ENCODE data around the gene HSPH1.

Gene HSPH1

GRCh38 chr13:31116224-31116623 lies 45.5 kb downstream of the HSPH1 start:
- H3K4me3 ChIP-seq (ENCODE audit: low read depth, low read length): no peak overlapping the region
- no peak for TF ChIP-seq CTCF (IDR thresholded peaks at IDR 0.05; ENCODE audit: low read depth, low read length, missing control alignments)
- no peak for DNase-seq (ENCODE audit: low read depth)
- in situ Hi-C loops (cut with HindIII; ENCODE audit: low sequenced_read_pairs): no loop called here

- no peak for DNase-seq (ENCODE audit: low read depth)
- H3K4me3 ChIP-seq (ENCODE audit: low read depth, low read length): no peak overlapping the region
- in situ Hi-C loops (cut with HindIII; ENCODE audit: low sequenced_read_pairs): no loop called here
- no peak for TF ChIP-seq CTCF (IDR thresholded peaks at IDR 0.05; ENCODE audit: low read depth, low read length, missing control alignments)
These were observed 46.1 kb downstream of the HSPH1 start for GRCh38 chr13:31115616-31116015.

GRCh38 chr13:31114641-31115040 lies 47.1 kb downstream of the HSPH1 start:
- no peak for DNase-seq (ENCODE audit: low read depth)
- in situ Hi-C loops (cut with HindIII; ENCODE audit: low sequenced_read_pairs): no loop called here
- H3K4me3 ChIP-seq (ENCODE audit: low read depth, low read length): no peak overlapping the region
- TF ChIP-seq CTCF (IDR thresholded peaks at IDR 0.05; ENCODE audit: low read depth, low read length, missing control alignments): no peak

GRCh38 chr13:31111136-31111535 lies 50.6 kb downstream of the HSPH1 start:
- H3K4me3 ChIP-seq (ENCODE audit: low read depth, low read length): no peak overlapping the region
- no peak for TF ChIP-seq CTCF (IDR thresholded peaks at IDR 0.05; ENCODE audit: low read depth, low read length, missing control alignments)
- no peak for DNase-seq (ENCODE audit: low read depth)
- in situ Hi-C loops (cut with HindIII; ENCODE audit: low sequenced_read_pairs): no loop called here

GRCh38 chr13:31110617-31111016 lies 51.1 kb downstream of the HSPH1 start:
- H3K4me3 ChIP-seq (ENCODE audit: low read depth, low read length): no peak overlapping the region
- TF ChIP-seq CTCF (IDR thresholded peaks at IDR 0.05; ENCODE audit: low read depth, low read length, missing control alignments): no peak
- in situ Hi-C loops (cut with HindIII; ENCODE audit: low sequenced_read_pairs): no loop called here
- no peak for DNase-seq (ENCODE audit: low read depth)

- in situ Hi-C loops (cut with HindIII; ENCODE audit: low sequenced_read_pairs): no loop called here
These were observed 51.5 kb downstream of the HSPH1 start for GRCh38 chr13:31110169-31110568.

More at GRCh38 chr13:31110169-31110568, 51.5 kb downstream of the HSPH1 start:
- no peak for DNase-seq (ENCODE audit: low read depth)
- no peak for TF ChIP-seq CTCF (IDR thresholded peaks at IDR 0.05; ENCODE audit: low read depth, low read length, missing control alignments)
- H3K4me3 ChIP-seq (ENCODE audit: low read depth, low read length): no peak overlapping the region

Data from astrocyte of the cerebellum (primary cell).